Stomach (tissue), 9 donors: ENCODE measurements around the gene CXCR5. TPM values are rescaled to one million over a fixed set of nuclear protein-coding genes. Genes with fewer than 3 reads are reported as not detected.
A peak's percentile ranks its signal among the peaks of the same experiment; 100 is the strongest.

Experiments used
- DNase-seq, 2 donors: peaks; one replicate each; pipeline versions ENCODE4 v3.0.0 to v3.0.0-alpha.2; 2013 to 2019
- H3K27ac ChIP-seq, 5 donors: fragments of 200-600 bp in 4 of 5; sonication (generic) in 4 of 5; one replicate each; pipeline ENCODE4 v1.5.1; 2013 to 2019; ENCODE audit warnings: mild to moderate bottlenecking in 1 of 5, moderate library complexity in 1 of 5
- H3K27me3 ChIP-seq, 3 donors: fragments of 200-600 bp; sonication (generic); one replicate each; pipeline ENCODE4 v1.5.1; 2017 to 2019; ENCODE audit warnings: mixed run types in 1 of 3
- H3K36me3 ChIP-seq, 4 donors: fragments of 200-600 bp; sonication (generic); 1 replicate in 3 of 4; 2 replicates in 1 of 4; pipeline ENCODE4 v1.5.1; 2016 to 2019
- H3K4me1 ChIP-seq, 4 donors: fragments of 200-600 bp; sonication (generic); one replicate each; pipeline ENCODE4 v1.5.1; 2016 to 2019
- H3K4me3 ChIP-seq, 4 donors: fragments of 200-600 bp; sonication (generic) in 3 of 4; one replicate each; pipeline ENCODE4 v1.5.1; 2016 to 2019; ENCODE audit warnings: mild to moderate bottlenecking in 1 of 4
- H3K9me3 ChIP-seq, 4 donors: fragments of 200-600 bp; sonication (generic); one replicate each; pipeline ENCODE4 v1.5.1; 2016 to 2019
- EP300 ChIP-seq: sonication (generic); formaldehyde crosslinking; IDR thresholded peaks from one replicate; pipeline ENCODE4 v1.6.1; 2017; ENCODE audit warnings: antibody characterized with exemption
- POLR2A ChIP-seq, 4 donors: fragments of 450-650 bp; IDR thresholded peaks; one replicate each; pipeline ENCODE4 v1.6.1; 2016; ENCODE audit warnings: antibody characterized with exemption in 4 of 4, control low read depth in 2 of 4, mild to moderate bottlenecking in 1 of 4, moderate library complexity in 1 of 4
- POLR2AphosphoS5 ChIP-seq, 3 donors: sonication (generic); formaldehyde crosslinking; IDR thresholded peaks; one replicate each; pipeline ENCODE4 v1.6.1; 2016; ENCODE audit warnings: antibody characterized with exemption in 3 of 3
- WGBS, 5 donors: extraction: QIAGEN DNeasy Blood & Tissue Kit in 3 of 5; methylation state at CpG; one replicate each; pipeline versions ENCODE4 v1.1.5 to v1.1.7; 2013 to 2018; 5-methylcytosine and 5-hydroxymethylcytosine counted together
- intact Hi-C: fragments of 100-400 bp; cut with DNase I; formaldehyde crosslinking; loops from one replicate; pipeline ENCODE4 v1.15.1; 2023; ENCODE audit warnings: low total_unique reads
- polyA plus RNA-seq, 3 donors: library from polyadenylated mRNA; stranded (reverse); fragments of 200-250 nt; gene quantifications; one replicate each; pipeline ENCODE4 v1.2.3, GENCODE V29; 2013
- total RNA-seq, 5 donors: library from RNA; depleted of rRNA; stranded (reverse); fragments of >200 nt; gene quantifications; one replicate each; pipeline versions ENCODE4 v1.1.0 to v1.2.3, GENCODE V29; 2014 to 2016
- TF ChIP-seq, protein P1 (sequence below), 7 experiments: fragments of 450-650 bp in 4 of 7; fragments of 200-600 bp in 3 of 7; sonication (generic) in 3 of 7; IDR thresholded peaks; one replicate each; pipeline ENCODE4 v1.5.1; 2016 to 2019; ENCODE audit warnings: antibody characterized with exemption in 7 of 7, control low read depth in 2 of 7, mild to moderate bottlenecking in 1 of 7
- donor health status: healthy with polysubstance abuse.
- donor health status: Bipolar disorder and iron deficiency.
- donor health status: healthy.

Gene CXCR5
- total and polyA plus RNA-seq, 8 donors: 0.12 to 0.60 (median 0.15) TPM; not detected in 4

DNA sequence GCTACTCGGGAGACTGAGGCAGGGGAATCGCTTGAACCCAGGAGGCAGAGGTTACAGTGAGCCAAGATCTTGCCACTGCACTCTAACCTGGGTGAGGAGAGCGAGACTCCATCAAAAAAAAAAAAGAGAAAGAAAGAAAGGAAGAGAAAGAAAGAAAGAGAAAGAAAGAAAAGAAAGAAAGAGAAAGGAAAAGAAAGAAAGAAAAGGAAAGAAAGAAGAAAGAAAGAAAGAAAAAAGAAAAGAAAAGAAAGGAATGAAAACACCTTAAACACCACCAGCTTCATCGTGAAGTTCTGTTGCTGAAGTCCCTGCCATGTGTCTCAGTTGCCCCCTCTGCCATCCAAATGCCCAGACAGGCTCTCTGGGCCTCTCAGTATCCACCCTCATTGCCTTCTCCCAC, 9.9 kb upstream of the CXCR5 start:
- H3K4me3 ChIP-seq: no peak overlapping the region
- 84 to 98% (median 93%) methylated on average over 4 of the region's 4 CpGs for WGBS, 5 donors
- intact Hi-C loops: no loop called here

DNA sequence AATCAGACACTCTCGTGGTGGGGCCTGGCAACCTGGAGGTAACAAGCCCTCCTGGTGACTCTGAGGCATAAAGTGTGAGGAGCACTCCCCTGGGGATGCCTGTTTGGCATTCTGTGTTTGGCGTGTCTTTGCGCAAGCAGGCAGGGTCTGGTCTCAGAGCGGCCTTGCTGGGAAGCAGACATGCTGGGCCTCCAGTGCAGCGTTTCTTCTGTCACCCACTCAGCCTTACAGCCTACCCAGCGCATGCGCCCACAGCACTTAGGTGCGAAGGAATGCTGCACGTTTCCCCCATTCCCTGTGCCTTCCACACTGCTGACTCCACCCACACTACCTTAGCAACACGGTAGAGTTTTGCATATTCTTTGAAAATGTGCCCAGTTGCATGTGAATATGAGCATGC, 7.4 kb upstream of the CXCR5 start:
- DNase-seq: no peak
- Histone ChIP-seq H3K36me3 (no peaks in the 10 kb centered on the region), H3K9me3 (no peaks in the 10 kb centered on the region), H3K27ac (peak overlapping the region in 2 of 5 donors; percentile 60), H3K4me3 (no peak overlapping the region), H3K4me1 (peaks cover 0 to 14% (median 0%) of the 10 kb centered on the region in 4 donors), H3K27me3 (no peaks in the 10 kb centered on the region)
- WGBS, 5 donors: 75 to 82% (median 80%) methylated on average over 9 to 10 of the region's 10 CpGs
- no peak for TF ChIP-seq POLR2AphosphoS5 (IDR thresholded peaks at IDR 0.05)
- TF ChIP-seq EP300: no peak
- no peak for TF ChIP-seq POLR2A (IDR thresholded peaks at IDR 0.05)
- TF ChIP-seq, protein P1, sequence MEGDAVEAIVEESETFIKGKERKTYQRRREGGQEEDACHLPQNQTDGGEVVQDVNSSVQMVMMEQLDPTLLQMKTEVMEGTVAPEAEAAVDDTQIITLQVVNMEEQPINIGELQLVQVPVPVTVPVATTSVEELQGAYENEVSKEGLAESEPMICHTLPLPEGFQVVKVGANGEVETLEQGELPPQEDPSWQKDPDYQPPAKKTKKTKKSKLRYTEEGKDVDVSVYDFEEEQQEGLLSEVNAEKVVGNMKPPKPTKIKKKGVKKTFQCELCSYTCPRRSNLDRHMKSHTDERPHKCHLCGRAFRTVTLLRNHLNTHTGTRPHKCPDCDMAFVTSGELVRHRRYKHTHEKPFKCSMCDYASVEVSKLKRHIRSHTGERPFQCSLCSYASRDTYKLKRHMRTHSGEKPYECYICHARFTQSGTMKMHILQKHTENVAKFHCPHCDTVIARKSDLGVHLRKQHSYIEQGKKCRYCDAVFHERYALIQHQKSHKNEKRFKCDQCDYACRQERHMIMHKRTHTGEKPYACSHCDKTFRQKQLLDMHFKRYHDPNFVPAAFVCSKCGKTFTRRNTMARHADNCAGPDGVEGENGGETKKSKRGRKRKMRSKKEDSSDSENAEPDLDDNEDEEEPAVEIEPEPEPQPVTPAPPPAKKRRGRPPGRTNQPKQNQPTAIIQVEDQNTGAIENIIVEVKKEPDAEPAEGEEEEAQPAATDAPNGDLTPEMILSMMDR (IDR thresholded peaks at IDR 0.05): no peak
- intact Hi-C loops: no loop called here

More for the DNA sequence above, 9.9 kb upstream of the CXCR5 start:
- no peaks in the 10 kb centered on the region for H3K27me3 ChIP-seq
- no peaks in the 10 kb centered on the region for H3K36me3 ChIP-seq
- no peak for DNase-seq
- TF ChIP-seq EP300 (no peak), POLR2A (IDR thresholded peaks at IDR 0.05) (no peak), POLR2AphosphoS5 (IDR thresholded peaks at IDR 0.05) (no peak)
- TF ChIP-seq, protein P1 (IDR thresholded peaks at IDR 0.05): no peak
- no peaks in the 10 kb centered on the region for H3K9me3 ChIP-seq
- H3K4me1 ChIP-seq: peaks cover 19 to 39% (median 23%) of the 10 kb centered on the region in 4 donors
- no peak overlapping the region for H3K27ac ChIP-seq

DNA sequence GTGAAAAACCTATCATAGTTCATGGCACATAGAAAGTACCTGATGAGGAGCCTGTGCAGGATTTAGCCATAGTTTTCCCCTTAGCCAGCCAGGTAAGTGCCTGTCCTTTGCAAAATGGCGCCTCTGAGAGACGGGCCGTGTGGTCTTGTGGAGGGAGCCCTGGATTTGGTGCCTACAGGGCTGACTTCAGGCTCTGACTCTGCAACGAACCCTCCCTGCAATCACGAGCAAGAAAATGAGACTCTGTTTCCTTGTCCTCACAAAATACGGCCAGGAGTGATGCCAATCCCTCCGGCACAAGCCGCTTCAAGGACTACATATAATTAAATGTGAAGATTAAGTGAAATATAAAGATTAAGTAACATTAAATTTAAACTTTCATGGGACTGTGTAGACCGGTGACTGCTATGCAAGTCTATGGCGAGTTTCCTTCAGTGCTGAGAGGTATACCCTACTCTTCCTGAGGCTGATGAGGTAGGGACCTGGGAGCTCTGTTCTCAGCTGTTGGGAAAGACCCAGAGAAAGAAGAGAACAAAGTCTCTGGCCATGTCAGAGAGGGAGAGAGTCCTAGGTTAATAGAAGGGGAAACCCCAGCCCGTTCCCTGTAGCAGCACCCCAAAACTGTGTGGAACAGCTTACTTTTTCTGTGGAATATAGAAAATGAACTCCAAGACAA, 6.1 kb upstream of the CXCR5 start:
- DNase-seq: no peak
- intact Hi-C loops: no loop called here
- peak overlapping the region in 2 of 5 donors; percentile 47 to 60 for H3K27ac ChIP-seq
- H3K9me3 ChIP-seq: no peaks in the 10 kb centered on the region
- H3K4me3 ChIP-seq: no peak overlapping the region
- TF ChIP-seq POLR2A (IDR thresholded peaks at IDR 0.05) (no peak), POLR2AphosphoS5 (IDR thresholded peaks at IDR 0.05) (no peak), EP300 (no peak)
- TF ChIP-seq, protein P1 (IDR thresholded peaks at IDR 0.05): no peak
- WGBS, 5 donors: 83 to 95% (median 88%) methylated on average over 11 of the region's 11 CpGs
- H3K4me1 ChIP-seq: peaks cover 0 to 14% (median 0%) of the 10 kb centered on the region in 4 donors
- no peaks in the 10 kb centered on the region for H3K27me3 ChIP-seq
- no peaks in the 10 kb centered on the region for H3K36me3 ChIP-seq

DNA sequence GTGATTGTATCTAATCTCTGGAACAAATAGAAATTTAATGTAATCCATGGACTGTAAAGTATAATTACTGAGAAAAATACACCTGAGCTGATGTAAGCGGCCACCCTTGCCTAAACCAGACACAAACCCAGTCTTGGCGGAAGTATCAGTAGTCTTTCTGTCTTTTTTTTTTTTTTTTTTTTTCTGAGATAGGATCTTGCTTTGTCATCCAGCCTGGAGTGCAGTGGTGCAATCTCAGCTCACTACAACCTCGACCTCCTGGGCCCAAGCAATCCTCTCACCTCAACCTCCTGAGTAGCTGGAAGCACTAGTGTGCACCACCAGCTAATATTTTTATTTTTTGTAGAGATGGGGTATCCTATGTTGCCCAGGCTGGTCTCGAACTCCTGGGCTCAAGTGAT, 5.5 kb upstream of the CXCR5 start:
- Histone ChIP-seq H3K4me1 (peaks cover 0 to 14% (median 0%) of the 10 kb centered on the region in 4 donors), H3K4me3 (no peak overlapping the region), H3K27me3 (no peaks in the 10 kb centered on the region), H3K27ac (no peak overlapping the region), H3K36me3 (no peaks in the 10 kb centered on the region), H3K9me3 (no peaks in the 10 kb centered on the region)
- WGBS, 5 donors: 74 to 88% (median 82%) methylated on average over 4 of the region's 4 CpGs
- intact Hi-C loops: no loop called here
- no peak for DNase-seq
- TF ChIP-seq POLR2A (IDR thresholded peaks at IDR 0.05) (no peak), POLR2AphosphoS5 (IDR thresholded peaks at IDR 0.05) (no peak), EP300 (no peak)
- TF ChIP-seq, protein P1 (IDR thresholded peaks at IDR 0.05): no peak
